Measurements from ENCODE around the gene MCF2L2. TPM values are rescaled to one million over a fixed set of nuclear protein-coding genes. Genes with fewer than 3 reads are reported as not detected.
"Not testable (repeated sequence)": the region's sequence is repeated elsewhere in the genome, so short reads cannot be mapped to it uniquely, and the experiment has no call there.

MCF2L2 gene
- polyA plus RNA-seq, 3 donors: 0.56 to 2.0 (median 1.5) TPM

DNA sequence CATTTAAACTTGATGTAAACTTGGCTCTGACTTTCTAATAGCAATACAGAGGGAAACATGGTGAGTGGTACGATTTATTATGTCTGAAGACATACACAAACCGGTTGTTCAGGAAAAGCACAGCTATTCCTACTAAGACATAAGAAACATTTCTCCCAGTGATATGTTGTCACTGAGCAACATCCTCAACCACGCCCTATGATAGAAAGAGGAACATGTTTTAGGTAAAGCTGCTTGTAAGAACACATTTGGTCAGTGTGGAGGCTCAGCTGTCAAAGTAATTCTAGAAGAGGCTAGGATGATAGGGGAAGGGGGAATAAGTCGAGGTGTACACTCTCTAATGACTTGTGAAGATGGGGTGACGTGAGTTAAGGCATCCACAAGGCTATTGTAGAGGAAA is 218.1 kb downstream of the MCF2L2 start:
- DNase-seq: no peak

DNA sequence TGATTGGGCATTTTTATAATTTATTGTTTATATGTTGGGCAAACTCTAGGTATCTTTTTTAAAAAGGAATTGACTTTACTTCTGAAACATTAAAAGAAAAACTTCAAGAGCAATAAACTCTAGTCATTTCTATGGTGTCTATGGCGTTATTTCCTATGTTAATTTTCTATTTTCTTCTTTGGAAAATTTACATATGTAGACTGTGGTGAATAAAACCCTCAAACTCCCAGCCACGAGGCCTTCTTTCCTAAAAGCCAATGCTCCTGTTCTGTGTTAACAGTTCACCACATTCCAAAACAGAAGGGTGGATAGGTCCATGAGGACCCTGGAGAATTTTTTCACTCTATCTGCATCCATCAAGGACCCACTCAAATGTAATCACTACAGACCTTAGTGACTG is 219.6 kb downstream of the MCF2L2 start:
- DNase-seq: no peak

DNA sequence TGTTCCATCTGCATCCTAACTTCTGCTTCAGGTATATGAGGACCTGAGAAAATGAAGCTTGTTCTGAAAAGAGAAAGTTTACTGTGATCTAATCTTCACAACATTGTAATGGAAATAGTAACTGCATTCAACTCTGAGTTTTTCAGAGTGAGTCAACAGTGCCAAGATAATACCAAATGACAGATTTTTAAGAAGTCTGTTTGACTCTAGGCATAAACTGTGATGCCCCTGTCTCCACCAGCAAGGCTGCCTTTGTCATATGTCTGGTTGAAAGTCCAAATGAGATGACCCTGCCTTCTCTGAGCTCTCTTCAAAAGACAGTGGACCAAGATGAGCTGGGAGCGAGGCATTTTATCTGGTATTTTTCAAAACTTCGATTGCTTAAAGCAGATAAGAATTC is 220.2 kb downstream of the MCF2L2 start:
- DNase-seq: no peak

DNA sequence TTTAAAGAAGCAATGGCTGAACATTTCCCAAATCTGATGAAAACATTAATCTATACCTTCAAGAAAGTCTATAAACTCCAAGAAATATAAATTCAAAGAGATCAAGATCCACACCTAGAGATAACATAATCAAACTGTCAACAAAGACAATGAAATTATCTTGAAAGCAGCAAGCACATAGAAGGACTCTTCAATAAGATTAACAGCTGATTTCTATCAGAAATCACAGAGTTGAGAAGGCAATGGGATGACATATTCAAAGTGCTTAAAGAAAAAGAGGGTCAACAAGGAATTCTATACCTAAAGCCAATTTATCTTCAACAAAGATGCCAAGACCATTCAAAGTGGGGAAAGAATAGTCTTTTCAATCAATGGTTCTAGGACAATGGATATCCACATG is 224.7 kb downstream of the MCF2L2 start:
- DNase-seq: no peak

DNA sequence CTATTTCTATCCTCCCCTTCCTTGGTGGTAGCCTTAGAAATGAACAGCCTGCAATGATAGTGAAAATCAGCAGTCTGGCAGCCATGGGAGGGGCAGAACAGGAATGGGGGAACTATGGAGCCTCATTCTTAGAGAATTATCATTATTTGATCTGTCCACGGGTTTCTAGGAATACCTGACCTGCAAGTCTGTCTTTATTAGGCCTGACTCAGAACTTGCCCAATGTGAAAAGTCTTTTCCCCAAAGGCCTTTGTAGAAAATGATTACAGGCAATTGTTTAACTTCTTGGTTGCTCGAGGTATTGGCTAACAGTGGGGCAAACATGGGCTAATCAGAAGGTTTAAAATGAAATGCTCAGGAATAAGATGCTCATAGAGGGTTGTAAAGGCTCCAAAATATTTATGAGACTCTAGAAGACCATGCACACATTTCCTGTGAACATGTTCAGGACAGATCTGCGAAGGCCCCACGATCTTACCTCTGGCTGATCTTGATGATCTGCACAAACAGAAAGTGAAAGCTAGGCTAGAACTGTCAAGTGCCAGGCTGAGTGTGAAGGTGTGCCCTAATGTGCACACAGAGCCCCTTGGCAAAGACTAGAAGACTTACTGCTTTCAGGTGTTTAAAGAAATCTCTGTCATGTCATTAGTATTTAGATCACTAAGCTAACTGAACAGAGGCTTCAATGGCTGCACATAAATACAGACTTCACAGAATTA is 226.3 kb downstream of the MCF2L2 start:
- DNase-seq: no peak

DNA sequence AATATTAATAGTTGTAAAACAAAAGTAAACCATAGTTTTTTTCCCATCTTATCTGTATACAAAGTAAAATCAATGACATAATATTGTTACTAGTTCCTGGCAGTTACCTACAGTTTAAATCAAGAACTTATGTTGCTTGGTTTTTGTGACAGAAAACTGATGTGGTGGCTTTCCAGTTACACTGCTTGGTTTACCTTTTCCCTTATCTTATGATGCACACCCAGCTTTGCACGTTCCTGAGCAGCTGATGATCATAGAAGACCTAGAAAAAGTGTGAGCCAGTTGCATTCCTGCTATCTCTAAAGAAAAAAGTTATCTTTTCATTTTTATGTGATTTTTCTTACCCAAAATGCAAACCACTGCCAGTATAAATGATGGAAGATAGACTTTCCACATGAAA is 229.5 kb downstream of the MCF2L2 start:
- DNase-seq: no peak

DNA sequence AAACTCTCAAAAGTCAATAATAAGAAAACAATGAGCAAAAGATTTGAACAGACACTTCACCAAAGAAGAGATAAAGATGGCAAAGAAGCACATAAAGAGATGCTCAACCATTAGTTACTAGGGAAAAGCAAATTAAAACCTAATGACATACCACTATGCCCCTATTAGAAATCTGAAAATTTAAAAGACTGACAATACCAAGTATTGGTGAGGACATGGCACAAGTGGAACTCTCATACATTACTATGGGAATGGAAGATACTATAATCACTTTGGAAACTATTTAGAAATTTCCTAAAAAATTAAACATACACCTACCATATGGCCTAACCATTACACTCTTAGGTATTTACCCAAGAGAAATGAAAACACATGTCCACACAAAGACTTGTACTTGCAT is 230.7 kb downstream of the MCF2L2 start:
- DNase-seq: no peak

DNA sequence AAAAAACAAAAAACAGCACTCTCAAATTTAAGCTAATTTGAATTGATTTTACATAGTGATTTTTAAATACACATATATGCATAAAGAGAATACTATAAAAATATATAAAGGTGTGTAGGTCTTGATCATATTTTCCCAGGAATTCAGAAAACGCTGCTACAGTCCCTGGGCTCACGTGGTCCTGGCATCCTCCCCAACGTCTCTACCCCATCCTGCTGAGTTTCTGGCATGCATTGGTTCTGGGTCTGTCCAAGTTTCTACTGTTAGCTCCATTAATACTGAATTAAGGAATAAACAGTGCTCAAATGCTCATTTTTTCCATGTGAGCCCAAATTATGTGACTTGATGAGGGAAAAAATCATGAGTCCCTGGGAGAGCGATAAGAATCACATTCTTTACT is 233.2 kb downstream of the MCF2L2 start:
- DNase-seq: no peak

DNA sequence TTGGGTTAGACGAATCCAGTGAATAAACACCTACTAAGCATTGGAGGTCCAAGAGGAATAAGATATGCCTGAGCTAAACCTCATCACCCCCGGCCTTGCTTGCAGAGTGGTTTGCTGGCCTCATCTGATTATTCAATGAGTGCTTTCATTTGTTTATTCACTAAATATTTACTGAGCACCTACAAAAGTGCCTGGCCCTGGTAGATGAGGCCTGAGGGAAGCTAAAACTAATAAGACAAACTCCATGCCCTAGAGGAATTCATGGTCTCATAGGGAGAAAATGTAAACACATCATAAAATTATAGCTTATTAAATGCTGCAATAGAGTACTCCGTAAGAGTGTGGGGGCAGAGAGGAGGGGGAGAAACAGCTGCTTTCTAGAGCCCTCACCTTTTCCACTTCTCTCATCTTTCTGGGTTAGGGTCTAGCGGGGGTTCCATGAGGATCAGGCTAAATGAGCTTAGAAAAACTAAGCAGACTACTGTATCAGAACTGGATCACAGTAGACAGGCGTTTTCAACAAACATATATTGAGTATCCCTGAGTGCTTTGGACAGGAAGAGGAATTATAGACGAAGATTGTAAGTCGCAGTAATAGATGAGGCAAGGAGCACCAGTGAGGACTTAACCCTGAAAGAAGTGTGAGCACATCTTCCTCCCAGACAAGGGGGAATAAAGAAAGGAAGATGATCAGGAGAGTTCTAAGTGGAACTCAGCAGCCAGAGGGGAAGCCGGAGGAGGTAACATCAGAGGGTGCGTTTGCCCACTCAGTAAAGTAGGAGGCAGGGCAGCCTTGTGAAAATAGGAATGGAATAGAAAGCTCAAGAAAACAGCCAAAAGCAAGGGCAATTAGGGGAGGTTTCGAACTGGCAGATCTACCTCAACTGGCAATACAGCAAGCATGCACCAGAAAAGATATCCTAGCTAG is 234.4 kb downstream of the MCF2L2 start:
- no peak for DNase-seq

DNA sequence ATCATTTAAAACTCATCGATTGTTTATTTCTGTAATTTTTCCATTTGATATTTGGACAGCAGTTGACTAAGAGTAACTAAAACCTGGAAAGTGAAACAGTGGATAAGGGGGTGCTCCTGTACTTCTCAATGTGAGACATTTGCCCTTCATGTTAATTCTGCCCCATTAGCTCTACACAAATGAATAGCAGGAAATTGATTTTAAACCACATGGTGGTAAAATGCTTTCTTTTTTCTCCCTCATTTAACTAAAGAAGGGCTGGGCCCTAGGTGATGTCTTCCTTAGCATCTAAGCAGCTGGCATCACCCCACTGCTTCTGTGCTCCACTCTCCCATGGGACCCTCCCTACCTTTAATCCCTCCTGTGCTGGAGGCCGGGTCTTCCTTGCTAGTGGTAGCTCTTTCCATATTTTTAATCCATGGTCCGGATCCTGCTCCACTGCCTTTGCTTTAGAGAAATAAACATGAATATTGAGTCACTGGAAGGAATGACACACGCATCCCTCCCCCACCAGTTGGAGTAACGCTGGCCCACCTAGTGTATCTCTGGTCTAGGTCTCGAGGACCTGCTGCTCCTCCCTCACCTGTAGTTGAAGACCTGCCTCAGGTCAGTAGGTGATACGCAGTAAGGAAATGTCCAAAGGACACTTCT is 235.6 kb downstream of the MCF2L2 start:
- DNase-seq: no peak

DNA sequence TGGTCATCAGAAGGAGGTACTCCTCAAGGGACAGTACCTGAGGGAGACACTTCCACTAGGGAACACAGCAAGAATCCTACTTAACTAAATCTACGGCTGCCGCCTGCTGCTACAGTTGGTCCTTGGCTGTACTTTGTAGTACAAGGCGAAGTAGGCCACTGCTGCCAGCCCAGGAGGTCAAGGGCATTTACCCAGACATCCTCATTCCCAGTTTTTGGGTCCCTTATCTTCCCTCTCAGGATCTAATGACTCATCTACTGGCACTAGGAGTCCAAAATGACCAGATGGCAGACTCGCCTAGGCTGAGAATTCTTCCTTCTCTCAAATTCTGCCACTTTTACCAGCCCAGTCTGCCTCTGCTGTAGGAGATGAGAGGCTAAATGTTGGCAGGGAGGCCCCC is 238.8 kb downstream of the MCF2L2 start:
- no peak for DNase-seq

DNA sequence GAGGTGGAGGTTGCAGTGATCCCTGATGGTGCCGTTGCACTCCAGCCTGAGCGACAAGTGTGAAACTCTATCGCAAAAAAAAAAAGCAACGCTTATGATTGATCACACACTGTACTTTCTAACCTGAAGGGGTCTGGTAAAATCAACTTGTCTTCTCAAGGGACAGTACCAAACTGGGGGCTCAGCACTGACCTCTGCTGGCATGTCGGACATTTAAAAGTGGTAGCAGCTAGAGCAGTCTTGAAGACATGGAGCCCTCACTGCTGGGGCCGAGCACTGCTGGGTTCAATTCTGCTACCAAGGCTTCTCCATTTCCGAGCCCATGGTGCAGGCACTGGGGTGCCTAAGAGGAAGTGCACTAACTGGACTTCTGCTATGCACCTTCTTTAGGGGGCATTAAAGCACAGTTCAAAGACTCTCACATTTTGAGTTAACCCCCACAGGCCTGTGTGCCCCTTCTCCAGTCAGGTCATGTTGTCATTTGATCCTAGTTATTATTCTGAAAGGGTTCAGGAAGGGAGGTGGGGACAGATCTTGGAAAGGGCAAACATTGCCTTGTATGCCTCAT is 239.4 kb downstream of the MCF2L2 start:
- no peak for DNase-seq

DNA sequence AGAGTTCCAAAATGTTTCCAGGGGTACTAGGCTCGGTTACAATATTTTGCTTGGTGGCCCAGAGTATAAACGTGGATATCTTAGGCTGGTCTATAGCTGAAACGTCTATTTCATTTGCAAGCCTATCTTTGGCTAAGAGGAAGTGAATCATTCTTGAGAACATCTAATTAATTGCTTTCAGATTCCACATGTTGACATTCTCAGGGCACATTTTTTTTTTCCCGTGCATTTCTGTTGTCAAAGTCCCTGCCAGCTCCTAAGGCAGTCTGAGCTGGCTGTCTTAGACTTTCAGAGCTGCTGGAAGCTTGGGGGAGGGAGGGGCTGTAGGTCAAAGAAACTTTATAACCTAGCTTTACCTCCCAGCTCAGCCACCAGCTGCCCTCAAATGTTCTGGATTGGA is 242.7 kb downstream of the MCF2L2 start:
- no peak for DNase-seq

DNA sequence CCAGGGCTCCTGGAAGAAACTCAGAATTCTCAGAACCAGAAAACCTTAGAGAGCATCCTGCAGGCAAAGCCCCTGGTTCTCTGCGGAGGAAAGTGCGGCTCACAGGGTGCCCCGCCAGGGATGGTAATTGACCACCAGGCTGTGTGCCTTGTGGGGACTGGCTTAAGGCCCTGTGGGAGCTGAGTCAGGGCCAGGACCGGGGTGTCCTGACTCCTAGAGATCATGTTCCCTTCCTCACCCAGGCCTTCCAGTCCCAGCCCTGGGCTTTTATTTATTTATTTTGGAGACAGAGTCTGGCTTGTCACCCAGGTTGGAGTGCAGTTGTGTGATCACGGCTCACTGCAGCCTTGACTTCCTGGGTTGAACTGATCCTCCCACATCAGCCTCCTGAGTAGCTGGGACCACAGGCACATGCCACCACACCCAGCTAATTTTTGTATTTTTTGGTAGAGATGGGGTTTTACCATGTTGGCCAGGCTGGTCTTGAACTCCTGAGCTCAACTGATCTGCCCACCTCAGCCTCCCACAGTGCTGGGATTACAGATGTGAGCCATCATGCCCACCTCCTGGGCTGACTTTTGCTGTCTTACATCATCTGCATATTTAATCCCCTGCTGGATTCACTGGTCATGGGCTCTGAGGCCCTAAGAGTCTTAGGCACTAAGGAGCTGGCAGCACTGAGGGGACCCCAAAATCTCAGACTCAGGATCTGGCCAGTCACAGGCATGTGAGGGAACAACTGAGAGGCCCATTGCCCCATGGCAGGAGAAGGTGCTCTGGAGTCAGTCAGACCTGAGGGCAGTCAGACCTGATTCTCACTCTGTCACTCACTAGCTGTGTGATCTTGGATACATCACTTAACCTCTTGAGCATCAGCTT is 245.4 kb downstream of the MCF2L2 start:
- DNase-seq: no peak

DNA sequence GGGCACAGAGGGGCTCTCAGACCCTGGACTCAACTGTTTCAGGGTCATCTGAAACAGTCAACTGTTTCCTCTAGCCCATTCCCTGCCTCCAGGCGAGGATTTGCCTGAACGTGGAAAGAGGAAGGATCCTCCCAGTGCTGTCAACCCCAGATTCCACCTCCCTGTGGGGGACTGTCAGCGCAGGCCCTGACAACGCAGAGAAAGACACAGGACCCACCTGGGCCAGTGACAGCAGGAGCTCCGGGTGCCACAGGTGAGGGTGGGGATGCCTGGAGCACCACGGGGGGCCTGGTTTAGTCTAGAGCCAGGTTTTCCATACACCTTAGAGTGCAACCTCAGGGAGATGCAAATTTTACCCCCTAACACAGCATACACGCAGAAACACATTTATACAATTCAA is 246.3 kb downstream of the MCF2L2 start:
- DNase-seq: no peak

DNA sequence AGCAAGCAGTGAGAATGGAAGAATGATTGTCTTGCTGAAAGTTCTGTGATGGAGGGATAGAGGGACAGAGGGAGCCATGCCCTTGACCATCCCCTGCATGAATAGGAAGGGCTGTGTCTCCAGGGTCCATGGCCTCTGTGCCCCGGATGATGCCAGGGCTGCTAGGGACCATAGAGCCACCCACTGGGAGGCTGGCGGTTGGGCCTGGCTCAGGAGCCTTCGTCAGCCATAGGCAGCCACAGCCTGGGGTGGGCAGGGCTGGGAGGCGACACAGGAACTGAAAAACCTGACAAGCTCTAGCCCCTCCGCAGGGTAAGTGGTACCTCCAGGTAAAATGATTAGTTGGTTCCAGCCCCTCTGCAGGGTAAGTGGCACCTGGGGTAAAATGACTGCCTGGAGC is 246.8 kb downstream of the MCF2L2 start:
- no peak for DNase-seq

DNA sequence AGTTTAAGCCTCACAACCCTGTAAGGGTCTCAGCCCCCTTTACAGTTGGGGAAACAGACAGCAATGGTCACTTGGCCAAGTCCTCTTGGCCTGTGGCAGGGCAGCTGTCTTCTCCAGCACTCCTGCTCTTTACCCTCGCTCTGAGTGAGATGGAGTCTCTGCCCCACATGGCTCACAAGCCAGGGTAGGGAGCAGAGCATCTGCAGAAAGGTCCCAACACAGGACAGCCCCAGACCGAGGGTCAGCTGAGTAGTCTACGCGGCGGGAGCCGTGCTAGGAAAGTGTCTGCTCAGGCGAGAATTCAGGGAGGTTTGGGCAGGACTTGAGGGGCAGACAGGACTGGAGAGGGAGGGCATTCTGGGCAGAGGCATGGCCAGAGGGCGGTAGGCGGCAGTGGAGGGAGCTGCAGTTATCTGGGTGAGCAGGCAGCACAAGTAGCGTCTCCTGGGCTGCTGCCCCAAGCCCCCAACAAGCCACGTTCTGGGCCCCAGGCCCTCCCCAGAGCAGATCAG is 247.6 kb downstream of the MCF2L2 start:
- DNase-seq: no peak

DNA sequence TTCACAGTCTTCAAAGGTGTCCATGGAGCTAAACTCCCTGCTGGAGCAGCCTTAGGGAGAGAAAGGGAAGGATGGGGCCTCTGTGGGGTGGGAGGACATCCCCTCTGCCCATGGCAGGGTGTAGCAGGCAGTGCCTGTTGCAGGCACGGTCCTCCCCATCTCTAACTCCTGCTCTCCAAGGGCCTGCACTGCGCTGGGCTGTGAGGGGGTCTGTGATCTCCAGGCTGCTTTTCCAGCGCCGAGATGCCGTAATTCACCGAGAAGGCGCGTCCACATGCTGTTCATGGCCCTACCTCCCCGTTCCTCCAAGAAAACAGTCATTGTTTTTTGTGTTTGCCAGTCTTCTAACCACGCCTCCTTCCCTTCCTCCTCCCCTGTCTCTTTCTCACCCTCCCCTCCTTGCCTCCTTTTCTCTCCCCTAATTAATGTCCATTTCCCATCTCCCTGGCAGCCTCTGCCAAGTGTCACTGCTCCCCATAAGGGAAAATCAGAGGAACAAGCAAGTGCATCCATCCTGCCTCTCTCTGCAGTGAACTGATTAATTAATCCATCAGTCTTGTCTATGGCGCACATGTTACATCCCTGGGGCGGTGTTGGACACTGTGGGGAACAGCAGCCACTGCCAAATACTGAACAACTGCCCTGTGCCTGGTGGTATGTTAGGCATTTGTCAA is 248.2 kb downstream of the MCF2L2 start:
- no peak for DNase-seq

DNA sequence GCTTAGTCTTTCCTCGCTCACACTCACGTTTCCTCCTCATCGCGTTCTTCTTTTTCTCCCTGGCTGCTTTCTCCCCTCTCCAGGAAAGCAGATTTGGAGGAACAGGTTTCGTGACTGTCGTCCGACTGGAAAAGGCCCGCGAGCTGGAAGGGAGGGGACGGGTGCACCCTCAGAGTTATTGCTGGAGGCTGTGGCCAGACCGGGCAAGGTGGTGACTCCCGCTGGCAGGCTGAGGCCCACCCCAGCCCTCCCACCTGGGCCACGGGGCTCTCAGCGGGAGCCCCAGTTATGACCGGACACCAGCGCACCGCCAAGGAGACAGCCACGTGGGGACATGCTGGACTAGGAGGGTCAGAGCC is 248.9 kb downstream of the MCF2L2 start:
- not testable (repeated sequence) for DNase-seq

DNA sequence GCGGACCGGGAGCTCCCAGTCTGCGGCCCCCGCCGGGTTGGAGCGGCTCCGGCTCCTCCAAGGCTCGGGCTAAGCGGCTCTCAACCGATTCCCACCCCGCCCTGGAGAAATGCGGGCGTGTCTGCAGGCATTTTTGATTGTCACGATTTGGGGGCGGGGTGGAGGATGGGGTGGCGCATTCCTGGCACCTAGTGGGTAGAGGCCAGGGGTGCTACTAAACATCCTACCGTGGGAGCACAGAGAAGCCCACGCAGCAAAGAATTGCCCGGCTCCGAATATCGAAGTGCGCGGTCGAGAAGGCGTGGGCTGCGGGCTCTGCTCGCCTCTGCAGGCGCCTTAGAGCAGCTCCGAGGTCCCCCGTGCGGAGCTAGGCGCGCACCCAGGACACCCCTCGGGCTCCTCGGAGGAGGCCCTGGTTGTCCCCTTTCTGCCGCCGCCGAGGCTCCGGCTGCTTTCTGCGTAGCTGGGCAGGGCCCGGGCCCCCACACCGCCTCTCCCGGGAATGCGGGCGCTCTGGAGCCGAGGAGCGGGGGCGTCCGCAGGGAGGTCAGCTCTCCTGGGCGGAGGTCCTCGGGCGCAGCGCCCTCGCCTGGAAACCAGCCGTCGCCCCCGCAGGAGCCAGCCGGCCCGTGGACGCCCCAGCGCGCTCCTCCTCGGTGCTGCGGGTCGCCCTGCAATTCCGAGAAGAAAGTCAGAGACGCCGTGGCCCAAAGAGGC is 249.4 kb downstream of the MCF2L2 start:
- DNase-seq: no peak

All from renal pelvis (tissue), 4 donors.